Mesendoderm (in vitro differentiated cells): ENCODE results near the gene GRM7.

Experiments
- DNase-seq: peaks from one replicate; pipeline ENCODE4 v3.0.0; 2013
- H2AK5ac ChIP-seq: 2 replicates; pipeline ENCODE4 v1.6.1; 2013; ENCODE audit warnings: low read length, inconsistent platforms
- H2BK120ac ChIP-seq: 2 replicates; pipeline ENCODE4 v1.6.1; 2013; ENCODE audit warnings: low read depth, mild to moderate bottlenecking, low read length, moderate library complexity, mixed read lengths
- H2BK15ac ChIP-seq: replicated peaks from 2 replicates; pipeline ENCODE4 v1.6.1; 2013; ENCODE audit warnings: low read depth, mild to moderate bottlenecking, moderate library complexity
- H2BK5ac ChIP-seq: 2 replicates; pipeline ENCODE4 v1.6.1; 2013; ENCODE audit warnings: low read length, inconsistent platforms
- H3K18ac ChIP-seq: 2 replicates; pipeline ENCODE4 v1.6.1; 2013; ENCODE audit warnings: mild to moderate bottlenecking, low read length, mixed read lengths
- H3K23ac ChIP-seq: one replicate; pipeline ENCODE4 v1.6.1; 2013; ENCODE audit warnings: low read length
- H3K27ac ChIP-seq: 2 replicates; pipeline ENCODE4 v1.5.1; 2013; ENCODE audit warnings: low read depth, mild to moderate bottlenecking, inconsistent platforms, low read length, moderate library complexity
- H3K27me3 ChIP-seq: 2 replicates; pipeline ENCODE4 v1.6.1; 2013; ENCODE audit warnings: low read length, control low read depth, mild to moderate bottlenecking, inconsistent platforms; ENCODE audit not compliant: insufficient read depth, poor library complexity
- H3K36me3 ChIP-seq: 2 replicates; pipeline ENCODE4 v1.6.1; 2013; ENCODE audit warnings: low read length, inconsistent platforms; ENCODE audit not compliant: control insufficient read depth, insufficient read depth
- H3K4ac ChIP-seq: one replicate; pipeline ENCODE4 v1.6.1; 2013; ENCODE audit warnings: low read depth, mild to moderate bottlenecking, low read length, moderate library complexity
- H3K4me1 ChIP-seq: 2 replicates; pipeline ENCODE4 v1.6.1; 2013; ENCODE audit warnings: low read depth, low read length, inconsistent platforms; ENCODE audit not compliant: control insufficient read depth
- H3K4me2 ChIP-seq: 2 replicates; pipeline ENCODE4 v1.6.1; 2013; ENCODE audit warnings: low read length
- H3K4me3 ChIP-seq: 2 replicates; pipeline ENCODE4 v1.5.1; 2013; ENCODE audit warnings: mild to moderate bottlenecking, low read length
- H3K56ac ChIP-seq: one replicate; pipeline ENCODE4 v1.6.1; 2013; ENCODE audit warnings: low read length
- H3K79me1 ChIP-seq: 2 replicates; pipeline ENCODE4 v1.6.1; 2013; ENCODE audit warnings: low read length, inconsistent platforms
- H3K79me2 ChIP-seq: 2 replicates; pipeline ENCODE4 v1.6.1; 2013; ENCODE audit warnings: mild to moderate bottlenecking, low read length; ENCODE audit not compliant: control insufficient read depth, insufficient read depth
- H3K9ac ChIP-seq: 2 replicates; pipeline ENCODE4 v1.6.1; 2013; ENCODE audit warnings: low read length, inconsistent platforms
- H4K5ac ChIP-seq: one replicate; pipeline ENCODE4 v1.6.1; 2013; ENCODE audit warnings: low read length
- H4K8ac ChIP-seq: one replicate; pipeline ENCODE4 v1.6.1; 2013; ENCODE audit warnings: low read depth, mild to moderate bottlenecking, control low read depth, low read length, moderate library complexity
- WGBS: extraction: QIAGEN DNeasy Blood & Tissue Kit; methylation state at CpG from one replicate; pipeline ENCODE4 v1.1.7; 2013; ENCODE audit warnings: low lambda C conversion rate, missing lambda C conversion rate; ENCODE audit not compliant: insufficient coverage; ENCODE audit errors: extremely low coverage; 5-methylcytosine and 5-hydroxymethylcytosine counted together

Gene GRM7

GRCh38 chr3:7697548-7697947 is 836.6 kb downstream of the GRM7 start:
- Histone ChIP-seq H3K56ac (no peak overlapping the region), H3K27me3 (no peaks in the 10 kb centered on the region), H3K4ac (no peak overlapping the region), H3K4me3 (no peak overlapping the region), H4K5ac (no peak overlapping the region), H3K4me2 (no peak overlapping the region), H2BK5ac (no peak overlapping the region), H3K23ac (no peak overlapping the region), H3K79me2 (no peaks in the 10 kb centered on the region), H2AK5ac (no peak overlapping the region), H4K8ac (no peak overlapping the region), H2BK120ac (no peak overlapping the region), H3K79me1 (no peaks in the 10 kb centered on the region), H3K36me3 (no peaks in the 10 kb centered on the region), H2BK15ac (no peak overlapping the region), H3K9ac (no peak overlapping the region), H3K27ac (no peak overlapping the region), H3K18ac (no peak overlapping the region), H3K4me1 (peaks cover 3% of the 10 kb centered on the region)
- peak; percentile 15 for DNase-seq
- WGBS: no CpG with 5 or more reads among the region's 4 CpGs

GRCh38 chr3:7700539-7700938 is 839.6 kb downstream of the GRM7 start:
- no peak for DNase-seq
- H3K4ac ChIP-seq: no peak overlapping the region

GRCh38 chr3:7700977-7701376 is 840.1 kb downstream of the GRM7 start:
- H4K5ac ChIP-seq: no peak overlapping the region
- no peak overlapping the region for H3K4me3 ChIP-seq
- H3K56ac ChIP-seq: no peak overlapping the region
- H3K27me3 ChIP-seq: no peaks in the 10 kb centered on the region
- no peak overlapping the region for H3K4me2 ChIP-seq
- WGBS: no CpG with 5 or more reads among the region's 6 CpGs
- H2BK120ac ChIP-seq: no peak overlapping the region
- no peak overlapping the region for H4K8ac ChIP-seq
- no peak overlapping the region for H2BK15ac ChIP-seq
- no peak overlapping the region for H2BK5ac ChIP-seq
- no peak overlapping the region for H2AK5ac ChIP-seq
- no peaks in the 10 kb centered on the region for H3K79me1 ChIP-seq
- H3K79me2 ChIP-seq: no peaks in the 10 kb centered on the region
- no peak overlapping the region for H3K4ac ChIP-seq
- no peak overlapping the region for H3K18ac ChIP-seq
- no peak overlapping the region for H3K27ac ChIP-seq
- no peaks in the 10 kb centered on the region for H3K36me3 ChIP-seq
- H3K23ac ChIP-seq: no peak overlapping the region
- H3K9ac ChIP-seq: no peak overlapping the region
- H3K4me1 ChIP-seq: no peaks in the 10 kb centered on the region
- no peak for DNase-seq

More at GRCh38 chr3:7700539-7700938, 839.6 kb downstream of the GRM7 start:
- Histone ChIP-seq H3K27me3 (no peaks in the 10 kb centered on the region), H3K27ac (no peak overlapping the region), H3K18ac (no peak overlapping the region), H3K4me3 (no peak overlapping the region), H2BK15ac (no peak overlapping the region), H3K9ac (no peak overlapping the region), H3K36me3 (no peaks in the 10 kb centered on the region), H3K4me1 (no peaks in the 10 kb centered on the region), H3K79me2 (no peaks in the 10 kb centered on the region), H4K8ac (no peak overlapping the region), H2AK5ac (no peak overlapping the region), H4K5ac (no peak overlapping the region), H3K4me2 (no peak overlapping the region), H3K79me1 (no peaks in the 10 kb centered on the region), H2BK5ac (no peak overlapping the region), H3K56ac (no peak overlapping the region), H3K23ac (no peak overlapping the region), H2BK120ac (no peak overlapping the region)
- no CpG with 5 or more reads among the region's 2 CpGs for WGBS

GRCh38 chr3:7707187-7707586 is 846.3 kb downstream of the GRM7 start:
- Histone ChIP-seq H2AK5ac (no peak overlapping the region), H3K27ac (no peak overlapping the region), H3K18ac (no peak overlapping the region), H2BK5ac (no peak overlapping the region), H3K9ac (no peak overlapping the region), H3K56ac (no peak overlapping the region), H4K8ac (no peak overlapping the region), H3K4me1 (no peaks in the 10 kb centered on the region), H3K79me1 (no peaks in the 10 kb centered on the region), H3K4ac (no peak overlapping the region), H2BK120ac (no peak overlapping the region), H2BK15ac (peak overlapping the region; percentile 19), H3K79me2 (no peaks in the 10 kb centered on the region), H3K4me3 (no peak overlapping the region), H3K27me3 (no peaks in the 10 kb centered on the region), H3K23ac (no peak overlapping the region), H3K36me3 (no peaks in the 10 kb centered on the region), H4K5ac (no peak overlapping the region), H3K4me2 (no peak overlapping the region)
- WGBS: no CpG with 5 or more reads among the region's 3 CpGs
- no peak for DNase-seq

- no peaks in the 10 kb centered on the region for H3K36me3 ChIP-seq
- no peaks in the 10 kb centered on the region for H3K79me1 ChIP-seq
- DNase-seq: peak; percentile 8
- H4K5ac ChIP-seq: no peak overlapping the region
- H3K18ac ChIP-seq: no peak overlapping the region
- H3K56ac ChIP-seq: no peak overlapping the region
- no peak overlapping the region for H2BK15ac ChIP-seq
- H3K79me2 ChIP-seq: no peaks in the 10 kb centered on the region
- no peak overlapping the region for H2AK5ac ChIP-seq
- H3K4me1 ChIP-seq: no peaks in the 10 kb centered on the region
- no peak overlapping the region for H2BK120ac ChIP-seq
- H3K4me2 ChIP-seq: no peak overlapping the region
- H3K27me3 ChIP-seq: no peaks in the 10 kb centered on the region
- WGBS: no CpG with 5 or more reads among the region's 5 CpGs
- H3K9ac ChIP-seq: no peak overlapping the region
- no peak overlapping the region for H3K23ac ChIP-seq
- no peak overlapping the region for H3K4ac ChIP-seq
- no peak overlapping the region for H2BK5ac ChIP-seq
- no peak overlapping the region for H4K8ac ChIP-seq
- no peak overlapping the region for H3K4me3 ChIP-seq
- no peak overlapping the region for H3K27ac ChIP-seq
These were observed 848.6 kb downstream of the GRM7 start for GRCh38 chr3:7709376-7710082.

GRCh38 chr3:7710284-7710683 is 849.4 kb downstream of the GRM7 start:
- H3K79me1 ChIP-seq: no peaks in the 10 kb centered on the region
- no peak overlapping the region for H3K9ac ChIP-seq
- no peak overlapping the region for H4K5ac ChIP-seq
- no peak overlapping the region for H3K4me3 ChIP-seq
- H3K79me2 ChIP-seq: no peaks in the 10 kb centered on the region
- H3K4me1 ChIP-seq: no peaks in the 10 kb centered on the region
- no peaks in the 10 kb centered on the region for H3K27me3 ChIP-seq
- no peak overlapping the region for H2BK120ac ChIP-seq
- H2AK5ac ChIP-seq: no peak overlapping the region
- H3K18ac ChIP-seq: no peak overlapping the region
- no peaks in the 10 kb centered on the region for H3K36me3 ChIP-seq
- no peak overlapping the region for H3K4me2 ChIP-seq
- no CpG with 5 or more reads among the region's 3 CpGs for WGBS
- H3K56ac ChIP-seq: no peak overlapping the region
- H3K4ac ChIP-seq: no peak overlapping the region
- H3K23ac ChIP-seq: no peak overlapping the region
- DNase-seq: no peak
- H2BK15ac ChIP-seq: no peak overlapping the region
- no peak overlapping the region for H3K27ac ChIP-seq
- H2BK5ac ChIP-seq: no peak overlapping the region
- no peak overlapping the region for H4K8ac ChIP-seq
